ENCODE data around the gene DEPDC1B.
"Not testable (repeated sequence)": the region's sequence is repeated elsewhere in the genome, so short reads cannot be mapped to it uniquely, and the experiment has no call there.

Gene DEPDC1B

DNA sequence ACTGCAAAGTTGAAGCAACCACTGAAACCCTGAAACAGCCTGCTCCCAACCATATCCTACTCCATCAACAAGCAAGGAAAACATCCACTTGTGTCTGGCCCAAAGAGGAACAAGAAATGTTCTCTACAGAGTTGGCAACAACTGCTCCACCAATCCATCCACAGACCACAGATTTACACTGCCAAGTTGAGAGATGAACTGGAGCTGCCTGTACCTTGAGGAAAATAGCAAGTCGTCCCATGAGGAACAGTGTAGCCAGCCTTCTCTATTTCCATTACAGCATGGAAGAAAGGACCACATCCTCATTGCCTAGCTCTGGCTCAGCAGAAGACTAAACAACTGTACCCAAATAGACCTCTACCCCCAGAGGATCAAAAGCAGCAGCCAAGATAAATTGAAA, 60.4 kb downstream of the DEPDC1B start:
- DNase-seq = no peak

DNA sequence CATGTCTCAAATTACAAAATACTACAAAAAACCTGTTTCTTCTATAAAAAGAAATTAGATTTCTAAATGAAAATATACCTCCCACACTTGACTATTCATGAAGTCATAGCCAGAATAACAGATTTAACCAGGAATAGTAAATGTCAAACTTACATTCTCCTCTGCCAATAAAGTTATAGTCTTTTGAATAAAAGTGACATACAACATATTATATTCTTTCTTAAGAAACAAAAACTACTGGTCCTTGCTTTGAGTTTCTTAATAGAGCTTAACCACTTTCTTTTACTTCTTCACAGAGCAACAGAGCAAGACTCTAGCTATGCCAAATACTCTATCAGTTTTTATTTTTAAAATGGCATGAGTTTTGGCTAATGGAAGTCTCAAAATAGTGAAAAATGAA, 61.7 kb downstream of the DEPDC1B start:
- no peak for DNase-seq

DNA sequence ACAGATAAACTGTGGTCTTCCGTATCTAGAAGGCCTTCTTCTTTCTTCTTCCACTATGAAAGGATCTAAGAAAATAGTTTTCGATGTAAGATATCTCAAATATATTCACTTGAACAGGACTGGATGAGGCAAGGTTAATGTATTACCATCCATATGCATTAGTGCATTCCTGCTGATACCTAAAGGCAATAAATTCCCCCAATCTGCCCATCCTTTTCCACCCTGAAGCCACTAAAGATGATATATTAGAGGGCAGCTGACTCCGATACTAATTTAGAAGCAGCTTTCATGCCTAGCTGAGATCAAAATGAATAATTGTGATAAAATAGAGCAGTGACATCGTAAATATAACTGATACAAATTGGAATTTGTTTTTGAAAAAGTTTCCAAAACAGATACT, 63.3 kb downstream of the DEPDC1B start:
- DNase-seq = no peak

DNA sequence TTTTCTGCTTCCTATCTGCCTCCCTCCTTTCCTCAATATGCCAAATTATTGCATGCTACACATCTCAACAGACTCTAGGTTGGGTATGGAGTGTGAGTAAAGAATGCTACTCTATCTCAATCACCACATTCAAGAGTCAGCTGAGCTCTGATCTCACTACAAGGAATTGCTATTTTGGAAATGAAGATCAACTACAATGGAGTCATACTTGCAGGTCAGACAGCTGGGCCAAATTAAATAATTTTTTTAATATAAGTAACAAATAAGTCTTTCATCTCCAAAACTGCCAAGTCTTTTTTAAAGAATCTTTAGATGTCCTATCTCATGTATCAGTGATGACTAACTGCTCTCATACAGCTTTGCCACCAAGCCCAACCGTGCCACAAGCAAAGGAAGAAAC, 64.0 kb downstream of the DEPDC1B start:
- no peak for DNase-seq

DNA sequence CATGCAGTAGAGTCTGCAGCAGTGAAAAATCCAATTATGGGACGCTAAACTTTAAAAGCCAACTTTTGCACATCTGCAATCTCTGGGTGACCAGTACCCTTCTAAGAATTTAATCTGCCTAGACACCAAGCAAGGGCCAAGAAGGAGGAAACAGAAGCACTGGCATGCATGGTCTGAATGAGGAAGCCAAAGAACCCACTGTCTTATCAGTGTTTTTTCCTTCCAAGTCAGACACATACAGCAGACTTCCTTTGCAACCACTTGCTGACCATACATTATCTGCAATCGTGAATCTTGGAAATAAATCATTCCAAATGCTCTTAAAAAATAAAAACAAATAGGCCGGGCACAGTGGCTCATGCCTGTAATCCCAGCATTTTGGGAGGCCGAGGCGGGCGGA, 65.9 kb downstream of the DEPDC1B start:
- no peak for DNase-seq

DNA sequence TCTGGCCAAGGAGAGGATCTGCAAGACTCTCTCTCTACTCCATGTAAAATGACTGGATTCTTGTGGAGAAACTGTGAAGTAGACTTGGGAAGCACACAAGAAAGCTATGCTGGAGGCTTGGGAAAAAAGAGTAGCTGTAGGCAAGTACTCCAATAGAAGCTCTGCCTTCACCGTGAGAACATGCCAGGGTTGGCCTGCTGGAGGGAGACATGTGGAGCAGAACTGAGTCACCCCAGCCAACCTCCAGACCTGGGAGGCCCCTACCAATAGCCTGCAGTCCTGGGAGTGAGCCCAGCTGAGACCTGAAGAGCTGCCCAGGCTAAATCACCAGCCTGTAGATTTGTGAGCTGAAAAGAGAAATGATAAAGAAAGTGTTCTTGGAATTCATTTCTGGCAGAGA, 66.6 kb downstream of the DEPDC1B start:
- DNase-seq = no peak

DNA sequence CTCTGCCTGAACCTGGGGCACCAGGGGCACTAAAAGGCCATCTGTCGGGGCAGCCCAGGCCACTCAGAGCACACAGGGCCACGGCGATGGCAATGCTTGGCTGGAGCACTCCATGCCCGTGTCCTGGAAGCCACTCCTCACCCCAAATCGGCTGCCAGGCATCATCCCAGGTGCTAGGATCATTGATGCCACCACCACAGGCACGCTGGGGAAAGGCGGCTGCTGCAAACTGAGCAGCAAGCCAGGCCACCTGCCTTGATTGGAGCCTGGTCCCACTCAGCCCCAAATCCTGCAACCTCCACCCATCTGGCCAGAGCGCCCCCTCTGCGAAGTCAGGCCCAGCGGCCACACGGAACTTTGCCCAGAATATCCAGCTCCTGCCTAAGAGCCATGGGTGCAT, 67.8 kb downstream of the DEPDC1B start:
- DNase-seq = no peak

DNA sequence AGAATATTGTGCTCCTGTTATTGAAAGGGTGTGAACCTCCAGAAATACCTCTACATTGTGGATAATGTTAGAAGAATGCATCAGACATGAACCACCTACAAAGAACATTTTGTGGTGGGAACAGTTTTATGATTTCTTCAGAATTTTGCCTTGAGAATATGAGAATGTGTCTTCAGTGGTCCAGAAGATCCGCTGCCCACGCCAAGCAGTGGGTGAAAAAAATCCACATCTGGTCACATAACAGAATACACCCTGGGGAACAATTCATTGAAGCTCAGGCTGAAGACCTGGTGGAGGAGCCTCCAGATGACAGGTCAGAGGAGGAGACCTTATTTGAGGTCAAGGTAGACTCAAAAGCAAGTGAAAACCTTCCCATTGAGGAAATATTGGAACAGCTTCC, 69.1 kb downstream of the DEPDC1B start:
- no peak for DNase-seq

DNA sequence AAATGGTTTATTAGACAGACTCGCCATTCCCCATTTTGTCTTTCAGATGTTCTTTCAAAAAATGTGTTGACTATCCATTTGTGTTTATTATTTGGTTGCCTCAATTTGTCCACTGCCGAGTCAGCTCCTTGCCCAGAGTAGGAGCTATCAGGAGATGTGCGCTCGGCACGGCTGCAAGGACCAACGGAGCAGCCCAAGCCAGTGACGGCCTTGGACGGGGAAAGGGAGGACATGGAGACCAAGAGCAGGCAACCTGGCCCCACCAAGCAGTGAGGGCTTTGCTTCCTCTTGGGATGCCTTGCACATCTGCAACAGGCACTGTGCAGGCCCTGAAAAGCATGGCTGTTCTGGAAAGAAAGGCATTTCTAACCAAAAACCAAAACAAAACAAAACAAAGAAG, 69.8 kb downstream of the DEPDC1B start:
- DNase-seq = no peak

DNA sequence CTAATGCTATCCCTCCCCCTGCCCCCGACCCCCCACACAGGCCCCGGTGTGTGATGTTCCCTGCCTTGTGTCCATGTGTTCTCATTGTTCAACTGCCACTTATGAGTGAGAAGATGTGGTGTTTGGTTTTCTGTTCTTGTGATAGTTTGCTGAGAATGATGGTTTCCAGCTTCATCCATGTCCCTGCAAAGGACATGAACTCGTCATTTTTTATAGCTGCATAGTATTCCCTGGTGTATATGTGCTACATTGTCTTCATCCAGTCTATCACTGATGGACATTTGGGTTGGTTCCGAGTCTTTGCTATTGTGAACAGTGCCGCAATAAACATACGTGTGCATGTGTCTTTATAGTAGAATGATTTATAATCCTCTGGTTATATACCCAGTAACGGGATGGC, 75.1 kb downstream of the DEPDC1B start:
- DNase-seq = not testable (repeated sequence)

DNA sequence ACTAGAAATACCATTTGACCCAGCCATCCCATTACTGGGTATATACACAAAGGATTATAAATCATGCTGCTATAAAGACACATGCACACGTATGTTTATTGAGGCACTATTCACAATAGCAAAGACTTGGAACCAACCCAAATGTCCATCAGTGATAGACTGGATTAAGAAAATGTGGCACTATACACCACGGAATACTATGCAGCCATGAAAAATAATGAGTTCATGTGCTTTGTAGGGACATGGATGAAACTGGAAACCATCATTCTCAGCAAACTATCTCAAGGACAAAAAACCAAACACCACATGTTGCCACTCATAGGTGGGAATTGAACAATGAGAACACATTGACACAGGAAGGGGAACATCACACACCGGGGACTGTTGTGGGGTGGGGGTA, 79.2 kb downstream of the DEPDC1B start:
- DNase-seq = not testable (repeated sequence)

DNA sequence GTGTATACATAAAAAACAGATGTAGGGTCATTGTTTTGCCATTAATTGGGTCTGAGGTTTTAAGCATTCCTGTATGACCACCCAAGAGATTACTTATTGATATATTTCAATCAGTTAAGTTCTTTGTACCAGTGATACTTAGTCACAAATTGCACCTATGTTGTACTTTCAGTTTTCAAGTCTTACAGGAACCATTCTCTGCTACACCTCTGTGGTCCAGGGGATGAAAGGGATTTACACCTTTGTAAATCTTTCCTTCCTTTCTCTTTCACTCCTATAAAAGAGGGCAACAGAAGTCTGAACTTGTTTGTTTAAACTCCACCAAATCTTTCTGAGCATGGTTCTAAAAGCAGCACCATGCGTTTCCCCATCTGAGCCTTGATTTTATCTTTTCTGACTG, 86.1 kb downstream of the DEPDC1B start:
- DNase-seq = no peak

DNA sequence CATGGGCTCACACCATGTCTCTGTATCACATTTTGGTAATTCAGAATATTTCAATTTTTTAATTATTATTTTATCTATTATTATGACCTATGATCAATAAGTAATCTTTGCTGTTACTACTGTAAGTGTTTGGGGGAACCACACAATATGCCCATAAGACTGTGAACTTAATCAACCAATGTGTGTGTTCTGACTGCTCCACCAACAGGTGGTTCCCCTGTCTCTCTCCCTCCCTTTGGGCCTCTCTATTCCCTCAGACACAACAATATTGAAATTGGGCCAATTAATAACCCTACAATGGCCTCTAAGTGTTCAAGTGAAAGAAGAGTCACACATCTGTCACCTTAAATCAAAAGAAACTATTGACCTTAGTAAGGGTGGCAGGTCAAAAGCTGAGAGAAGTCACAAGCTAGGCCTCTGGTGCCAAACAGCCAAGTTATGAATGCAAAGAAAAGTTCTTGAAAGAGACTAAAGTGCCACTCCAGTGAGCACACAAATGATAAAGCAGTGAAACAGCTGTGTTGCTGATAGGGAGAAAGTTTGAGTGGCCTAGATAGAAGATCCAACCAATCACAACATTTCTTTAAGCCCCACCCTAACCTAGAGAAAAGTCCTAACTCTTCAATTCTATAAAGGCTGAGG, 88.7 kb downstream of the DEPDC1B start:
- DNase-seq = no peak

DNA sequence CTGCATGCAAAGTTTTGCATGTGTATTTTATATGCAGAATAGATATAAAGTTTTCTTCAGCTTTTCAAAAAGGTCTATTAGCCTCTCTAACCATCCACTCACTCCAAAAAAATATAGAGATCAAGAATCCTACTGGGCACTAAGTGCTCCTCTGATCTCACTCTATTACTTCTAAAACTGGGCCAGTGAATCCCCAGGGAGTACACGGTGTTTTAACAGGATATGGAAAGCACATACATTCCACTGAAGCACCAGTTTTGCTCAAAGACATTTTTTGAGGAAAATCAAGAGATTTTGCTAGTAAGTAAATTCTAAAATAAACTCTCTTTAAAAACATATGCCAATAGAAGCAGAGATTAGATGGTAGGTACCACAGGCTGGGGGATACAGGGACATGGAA, 95.2 kb downstream of the DEPDC1B start:
- no peak for DNase-seq

DNA sequence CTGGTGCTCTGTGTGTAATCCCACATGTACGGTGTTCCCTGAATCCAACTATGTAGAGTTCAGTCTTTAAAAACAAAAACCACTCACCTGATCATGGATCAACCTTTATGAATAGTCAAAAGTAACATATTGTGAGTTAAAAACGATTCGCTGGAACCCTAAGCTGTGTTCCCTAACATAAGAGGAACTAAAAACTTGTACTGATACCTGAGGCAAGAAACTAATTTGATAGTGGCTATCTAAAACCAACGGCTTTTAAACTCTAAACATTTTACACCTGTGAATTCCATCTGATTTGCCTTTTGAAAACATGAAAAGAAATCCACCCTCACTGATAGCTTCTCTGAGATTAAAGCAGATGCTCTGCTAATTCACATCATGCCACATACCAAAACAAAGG, 101.5 kb downstream of the DEPDC1B start:
- no peak for DNase-seq

DNA sequence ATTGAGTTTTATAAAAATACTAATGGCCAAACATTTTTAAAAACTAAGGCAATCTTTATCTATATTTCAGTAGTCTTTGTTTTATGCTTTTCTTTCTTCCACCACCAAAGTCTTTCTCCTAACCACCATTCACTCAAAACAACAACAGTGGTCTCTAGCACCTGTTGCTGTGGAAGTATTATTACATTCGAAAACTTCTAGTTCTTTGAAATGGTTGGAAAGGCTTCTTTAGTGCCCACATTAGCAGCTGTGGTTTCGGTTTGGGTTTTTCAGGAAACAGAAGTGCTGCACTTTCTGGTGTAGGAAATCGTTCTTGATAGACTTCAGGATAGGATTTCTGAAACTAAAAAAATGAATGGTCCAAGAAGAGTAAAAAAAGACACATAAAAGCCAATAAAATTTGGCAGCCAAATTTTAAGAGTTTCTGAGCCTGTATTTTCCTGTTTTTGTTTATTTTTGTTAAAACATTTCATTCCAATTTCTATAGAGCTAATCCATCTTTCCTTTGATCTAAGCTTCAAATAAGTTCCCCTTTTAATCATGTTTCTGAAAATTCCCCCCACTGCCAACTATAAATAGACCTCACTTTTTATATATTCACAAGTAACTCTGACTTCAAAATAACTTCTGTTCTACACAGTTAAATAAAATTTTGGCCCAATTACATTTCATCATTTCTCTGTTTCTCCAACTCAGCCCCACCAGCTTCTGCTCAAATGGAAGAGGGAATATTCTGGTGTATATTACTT, 102.2 kb downstream of the DEPDC1B start:
- DNase-seq = no peak

DNA sequence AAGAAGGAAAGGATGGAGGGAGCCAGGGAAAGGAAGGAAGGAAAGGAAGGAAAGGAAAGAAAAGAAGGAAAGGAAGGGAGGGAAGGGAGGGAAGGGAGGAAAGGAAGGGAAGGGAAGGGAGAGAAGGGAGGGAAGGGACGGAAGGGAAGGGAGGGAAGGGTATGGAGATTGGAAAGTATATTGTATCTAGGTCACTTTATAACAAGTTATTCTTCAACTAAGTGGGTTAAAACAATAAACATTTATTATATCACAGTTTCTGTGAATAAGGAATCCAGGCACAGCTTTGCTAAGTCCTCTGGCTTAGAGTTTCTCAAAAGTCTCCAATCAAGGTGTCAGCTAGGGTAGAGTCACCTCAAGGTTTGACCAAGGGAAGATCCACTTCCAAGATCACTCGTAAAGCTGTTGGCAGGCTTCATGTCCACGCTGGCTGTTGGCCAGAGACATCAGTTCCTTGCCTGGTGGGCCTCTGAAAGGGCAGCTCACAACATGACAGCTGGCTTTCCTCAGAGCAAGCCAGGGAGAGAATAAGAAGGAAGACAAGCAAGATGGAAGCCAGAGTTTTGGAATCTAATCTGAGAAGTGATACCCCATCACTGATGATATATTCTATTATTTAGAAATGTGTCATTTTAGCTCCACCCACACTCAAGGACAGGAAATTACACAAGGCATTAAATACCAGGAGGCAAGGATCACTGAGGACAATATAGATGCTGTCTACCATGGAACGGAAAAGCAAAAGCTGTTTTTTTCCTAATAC, 105.1 kb downstream of the DEPDC1B start:
- DNase-seq = no peak

DNA sequence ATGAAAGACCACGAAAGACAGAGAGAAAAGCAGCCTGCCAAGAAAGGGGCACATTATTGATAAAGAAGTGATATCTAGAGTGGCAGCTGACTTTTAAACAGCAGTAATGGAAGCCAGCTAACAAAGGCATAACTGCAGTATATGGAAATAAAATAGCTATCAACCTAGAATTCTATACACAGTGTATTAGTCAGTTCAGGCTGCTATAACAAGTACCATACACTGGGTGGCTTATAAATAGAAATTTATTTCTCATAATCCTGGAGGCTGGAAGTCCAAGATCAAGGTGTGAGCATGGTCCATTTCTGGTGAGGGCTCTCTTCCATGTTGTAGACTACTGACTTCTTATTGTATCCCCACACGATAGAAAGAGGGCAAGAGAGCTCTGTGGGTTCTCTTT, 109.8 kb downstream of the DEPDC1B start:
- DNase-seq = no peak

DNA sequence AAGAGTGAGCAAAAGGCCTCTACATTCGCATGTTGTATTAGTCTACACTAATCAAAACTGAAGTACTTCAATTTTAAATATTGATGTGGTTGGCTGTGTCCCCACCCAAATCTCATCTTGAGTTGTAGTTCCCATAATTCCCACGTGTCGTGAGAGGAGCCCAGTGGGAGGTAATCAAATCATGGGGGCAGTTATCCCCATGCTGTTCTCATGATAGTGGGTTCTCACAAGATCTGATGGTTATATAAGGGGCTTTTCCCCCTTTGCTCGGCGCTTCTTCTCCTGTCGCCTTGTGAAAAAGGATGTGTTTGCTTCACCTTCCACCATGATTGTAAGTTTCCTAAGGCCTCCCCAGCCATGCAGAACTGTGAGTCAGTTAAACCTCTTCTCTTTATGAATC, 112.7 kb downstream of the DEPDC1B start:
- not testable (repeated sequence) for DNase-seq

DNA sequence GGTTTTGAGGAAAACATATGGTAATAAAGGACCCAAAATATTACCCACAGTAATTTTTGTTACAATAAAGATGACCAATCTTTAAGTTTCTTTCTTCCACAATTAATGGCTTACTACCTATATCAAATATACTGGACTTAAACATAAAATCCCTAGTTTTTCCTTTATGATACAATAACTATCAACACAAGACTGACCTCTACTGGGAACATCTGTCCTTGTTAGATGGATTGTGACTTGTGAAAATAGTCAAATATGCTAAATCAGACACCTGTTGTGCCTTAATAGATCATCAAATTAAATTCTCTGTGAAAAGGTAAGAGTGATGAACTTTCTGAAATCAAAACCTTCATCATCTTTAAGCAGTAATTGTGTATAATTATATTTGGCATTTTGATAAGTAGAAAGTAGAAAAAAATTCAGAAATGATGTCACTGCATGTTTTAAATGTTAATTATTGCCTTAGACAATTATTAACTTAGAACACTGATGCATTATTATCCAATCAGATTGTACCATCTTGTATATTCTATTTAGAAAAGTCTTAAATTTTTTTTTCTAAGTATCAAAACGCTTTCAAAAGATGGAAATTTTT, 113.6 kb downstream of the DEPDC1B start:
- no peak for DNase-seq

DNA sequence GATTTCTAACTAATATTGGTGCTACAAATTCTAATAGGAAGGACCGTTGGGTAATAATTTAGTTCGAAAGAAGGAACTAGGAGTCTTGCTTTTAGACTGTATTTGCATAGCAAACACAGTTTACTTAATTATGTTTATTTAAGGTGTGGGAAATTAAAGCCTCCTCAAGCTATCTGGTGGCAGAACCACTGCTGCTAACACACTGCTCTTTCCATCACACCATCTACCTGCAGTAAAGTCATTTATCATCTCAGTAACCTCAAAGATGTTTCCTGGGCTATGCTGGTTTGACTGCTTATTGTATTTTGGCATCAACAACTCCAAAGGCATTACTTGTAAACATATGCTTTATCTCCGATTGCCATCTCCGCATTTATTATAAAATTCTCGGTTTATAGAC, 114.3 kb downstream of the DEPDC1B start:
- no peak for DNase-seq

DNA sequence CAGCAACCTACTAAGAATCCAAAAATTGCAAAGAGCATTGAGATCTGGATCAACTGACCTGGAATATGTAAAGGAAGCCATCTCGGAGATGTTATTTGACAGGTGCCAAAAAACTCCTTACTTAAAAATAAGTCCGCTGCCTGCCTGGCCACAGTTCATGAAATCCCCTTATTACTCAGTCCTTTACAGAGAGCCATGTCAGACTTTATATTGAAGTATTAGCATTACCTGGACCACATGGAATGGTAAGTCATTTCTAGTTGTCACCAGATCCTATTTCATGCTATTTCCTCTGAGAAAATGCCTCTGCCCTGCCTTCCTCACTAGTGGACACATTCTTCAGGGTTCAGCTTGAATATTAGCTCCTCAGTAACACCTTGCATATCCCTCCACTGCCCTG, 115.7 kb downstream of the DEPDC1B start:
- DNase-seq = no peak

DNA sequence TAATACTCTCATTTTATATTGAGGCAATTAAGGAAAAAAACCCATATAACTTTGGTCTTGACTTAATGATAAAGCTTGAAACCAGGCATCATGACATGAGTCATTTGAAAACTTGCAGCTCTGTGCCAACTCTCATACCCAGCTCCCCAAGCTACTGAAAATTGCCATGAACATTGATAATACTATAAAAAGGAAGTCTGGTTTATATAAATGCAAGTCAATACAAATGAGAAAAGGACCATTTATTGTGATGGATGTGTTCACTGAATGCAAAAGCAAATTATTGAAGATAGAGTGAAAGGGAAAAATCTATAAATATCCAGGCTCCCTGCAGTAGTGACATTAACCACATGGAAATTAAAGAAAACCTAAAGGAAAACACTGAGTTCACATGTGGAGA, 116.3 kb downstream of the DEPDC1B start:
- no peak for DNase-seq

DNA sequence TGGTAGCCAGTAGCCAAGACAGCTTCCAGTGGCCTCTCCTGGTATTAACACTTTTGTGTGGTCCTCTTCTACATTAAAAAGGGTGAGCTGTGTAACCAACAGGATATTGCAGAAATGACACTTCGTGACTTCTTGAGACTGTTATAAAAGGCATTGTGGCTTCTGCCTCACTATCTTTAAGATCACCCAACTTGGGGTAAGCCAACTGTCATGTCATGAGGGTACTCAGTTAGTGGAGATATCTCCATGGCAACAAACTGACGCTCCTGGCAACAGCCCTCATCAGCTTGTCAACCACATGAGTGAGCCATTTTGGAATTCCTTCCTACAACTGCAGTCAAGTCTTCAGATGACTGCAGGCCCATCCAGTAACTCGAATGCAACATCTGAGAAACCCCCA, 121.7 kb downstream of the DEPDC1B start:
- no peak for DNase-seq
